GM21786 (cell line): ENCODE measurements around the gene TTC23.

Experiments used
- ATAC-seq: cut with Tn5 transposase; IDR thresholded peaks from one replicate; pipeline ENCODE4 v1.9.1; 2021; ENCODE audit not compliant: unreplicated experiment

Gene TTC23

GRCh38 chr15:99106417-99107220 lies 142.8 kb downstream of the TTC23 start:
- ATAC-seq, result no peak

- peak; percentile 42 for ATAC-seq
Measured at GRCh38 chr15:99105514-99106341, 143.7 kb downstream of the TTC23 start.

- ATAC-seq, result peak; percentile 56
Measured at GRCh38 chr15:99104788-99105513, 144.4 kb downstream of the TTC23 start, which contains the start of gene SYNM. TSS of gene SYNM (plus strand) at chr15:99105080. CDS start at chr15:99105200, 120 bp downstream.

- ATAC-seq, result no peak
Measured at GRCh38 chr15:99103279-99103678, 146.1 kb downstream of the TTC23 start.

GRCh38 chr15:99102332-99103235 lies 146.8 kb downstream of the TTC23 start:
- no peak for ATAC-seq

GRCh38 chr15:99101501-99101900 lies 147.9 kb downstream of the TTC23 start:
- ATAC-seq, result no peak

- ATAC-seq, result no peak
Measured at GRCh38 chr15:99100245-99101173, 148.9 kb downstream of the TTC23 start.

- ATAC-seq, result no peak
Measured at GRCh38 chr15:99099661-99100060, 149.7 kb downstream of the TTC23 start.

- ATAC-seq, result no peak
Measured at GRCh38 chr15:99098991-99099390, 150.4 kb downstream of the TTC23 start.

- no peak for ATAC-seq
Measured at GRCh38 chr15:99098426-99098825, 151.0 kb downstream of the TTC23 start.

GRCh38 chr15:99097441-99098410 lies 151.7 kb downstream of the TTC23 start:
- no peak for ATAC-seq

GRCh38 chr15:99096894-99097426 lies 152.4 kb downstream of the TTC23 start:
- ATAC-seq, result no peak

GRCh38 chr15:99096173-99096893 lies 153.0 kb downstream of the TTC23 start:
- ATAC-seq, result no peak

GRCh38 chr15:99095626-99096025 lies 153.8 kb downstream of the TTC23 start:
- ATAC-seq, result no peak

- ATAC-seq, result no peak
Measured at GRCh38 chr15:99092554-99093172, 156.7 kb downstream of the TTC23 start.

GRCh38 chr15:99090938-99091337 lies 158.4 kb downstream of the TTC23 start:
- no peak for ATAC-seq
